HL-60 (cell line): Measurements from ENCODE around the gene TAS2R14.

ENCODE experiments used
- DNase-seq, 2 experiments: peaks; one replicate each; pipeline ENCODE4 v3.0.0-alpha.2; 2010 to 2020; ENCODE audit warnings: low read depth in 1 of 2, low spot score in 1 of 2
- H3K27ac ChIP-seq: fragments of 250-450 bp; sonication (Bioruptor Pico); replicated peaks from 2 replicates; pipeline ENCODE4 v1.5.1; 2020; ENCODE audit warnings: mild to moderate bottlenecking, moderate library complexity
- H3K27me3 ChIP-seq: fragments of 250-450 bp; sonication (Bioruptor Pico); 2 replicates; pipeline ENCODE4 v1.5.1; 2021; ENCODE audit warnings: mild to moderate bottlenecking, moderate library complexity; ENCODE audit not compliant: insufficient read depth, poor library complexity, severe bottlenecking
- H3K4me3 ChIP-seq: replicated peaks from 2 replicates; pipeline ENCODE4 v1.5.1; 2011; ENCODE audit warnings: mild to moderate bottlenecking, control low read depth, low read length; ENCODE audit not compliant: insufficient read depth
- GABPA ChIP-seq: IDR thresholded peaks from 2 replicates; pipeline ENCODE4 v1.6.1; 2012; ENCODE audit warnings: low read depth
- POLR2AphosphoS5 ChIP-seq: IDR thresholded peaks from 2 replicates; pipeline ENCODE4 v1.6.1; 2012; ENCODE audit warnings: low read depth
- SPI1 ChIP-seq: IDR thresholded peaks from 2 replicates; pipeline ENCODE4 v1.6.1; 2012; ENCODE audit warnings: low read depth, mild to moderate bottlenecking, borderline replicate concordance
- TF ChIP-seq, protein P1 (sequence below): IDR thresholded peaks from one replicate; pipeline ENCODE4 v1.5.1; 2011; ENCODE audit warnings: low read length, control low read depth, inconsistent platforms; ENCODE audit not compliant: insufficient read depth
- TF ChIP-seq, protein P2 (sequence below): IDR thresholded peaks from 2 replicates; pipeline ENCODE4 v1.6.1; 2012; ENCODE audit warnings: low read depth; ENCODE audit not compliant: insufficient replicate concordance

Gene TAS2R14

DNA sequence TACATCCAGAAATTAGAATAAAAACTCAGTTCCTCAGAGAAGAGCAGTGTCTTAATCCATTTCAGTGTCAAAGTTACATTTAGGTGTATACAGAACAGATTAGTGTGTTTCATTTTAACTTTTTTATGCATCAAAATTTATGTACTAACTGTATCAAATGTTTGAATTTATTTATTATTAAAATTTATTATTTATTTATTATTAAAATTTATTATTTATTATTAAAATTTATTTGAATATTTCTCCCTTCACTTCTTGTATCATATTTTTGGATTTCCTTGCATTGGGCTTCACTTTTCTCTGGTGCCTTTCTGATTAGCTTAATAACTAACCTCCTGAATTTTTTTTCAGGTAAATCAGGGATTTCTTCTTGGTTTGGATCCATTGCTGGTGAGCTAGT is 2.3 kb upstream of the TAS2R14 start:
- no peak overlapping the region for H3K4me3 ChIP-seq
- H3K27ac ChIP-seq, result no peak overlapping the region
- TF ChIP-seq POLR2AphosphoS5, result no peak
- TF ChIP-seq, protein P1, sequence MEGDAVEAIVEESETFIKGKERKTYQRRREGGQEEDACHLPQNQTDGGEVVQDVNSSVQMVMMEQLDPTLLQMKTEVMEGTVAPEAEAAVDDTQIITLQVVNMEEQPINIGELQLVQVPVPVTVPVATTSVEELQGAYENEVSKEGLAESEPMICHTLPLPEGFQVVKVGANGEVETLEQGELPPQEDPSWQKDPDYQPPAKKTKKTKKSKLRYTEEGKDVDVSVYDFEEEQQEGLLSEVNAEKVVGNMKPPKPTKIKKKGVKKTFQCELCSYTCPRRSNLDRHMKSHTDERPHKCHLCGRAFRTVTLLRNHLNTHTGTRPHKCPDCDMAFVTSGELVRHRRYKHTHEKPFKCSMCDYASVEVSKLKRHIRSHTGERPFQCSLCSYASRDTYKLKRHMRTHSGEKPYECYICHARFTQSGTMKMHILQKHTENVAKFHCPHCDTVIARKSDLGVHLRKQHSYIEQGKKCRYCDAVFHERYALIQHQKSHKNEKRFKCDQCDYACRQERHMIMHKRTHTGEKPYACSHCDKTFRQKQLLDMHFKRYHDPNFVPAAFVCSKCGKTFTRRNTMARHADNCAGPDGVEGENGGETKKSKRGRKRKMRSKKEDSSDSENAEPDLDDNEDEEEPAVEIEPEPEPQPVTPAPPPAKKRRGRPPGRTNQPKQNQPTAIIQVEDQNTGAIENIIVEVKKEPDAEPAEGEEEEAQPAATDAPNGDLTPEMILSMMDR, result no peak
- TF ChIP-seq SPI1, result no peak
- TF ChIP-seq, protein P2, sequence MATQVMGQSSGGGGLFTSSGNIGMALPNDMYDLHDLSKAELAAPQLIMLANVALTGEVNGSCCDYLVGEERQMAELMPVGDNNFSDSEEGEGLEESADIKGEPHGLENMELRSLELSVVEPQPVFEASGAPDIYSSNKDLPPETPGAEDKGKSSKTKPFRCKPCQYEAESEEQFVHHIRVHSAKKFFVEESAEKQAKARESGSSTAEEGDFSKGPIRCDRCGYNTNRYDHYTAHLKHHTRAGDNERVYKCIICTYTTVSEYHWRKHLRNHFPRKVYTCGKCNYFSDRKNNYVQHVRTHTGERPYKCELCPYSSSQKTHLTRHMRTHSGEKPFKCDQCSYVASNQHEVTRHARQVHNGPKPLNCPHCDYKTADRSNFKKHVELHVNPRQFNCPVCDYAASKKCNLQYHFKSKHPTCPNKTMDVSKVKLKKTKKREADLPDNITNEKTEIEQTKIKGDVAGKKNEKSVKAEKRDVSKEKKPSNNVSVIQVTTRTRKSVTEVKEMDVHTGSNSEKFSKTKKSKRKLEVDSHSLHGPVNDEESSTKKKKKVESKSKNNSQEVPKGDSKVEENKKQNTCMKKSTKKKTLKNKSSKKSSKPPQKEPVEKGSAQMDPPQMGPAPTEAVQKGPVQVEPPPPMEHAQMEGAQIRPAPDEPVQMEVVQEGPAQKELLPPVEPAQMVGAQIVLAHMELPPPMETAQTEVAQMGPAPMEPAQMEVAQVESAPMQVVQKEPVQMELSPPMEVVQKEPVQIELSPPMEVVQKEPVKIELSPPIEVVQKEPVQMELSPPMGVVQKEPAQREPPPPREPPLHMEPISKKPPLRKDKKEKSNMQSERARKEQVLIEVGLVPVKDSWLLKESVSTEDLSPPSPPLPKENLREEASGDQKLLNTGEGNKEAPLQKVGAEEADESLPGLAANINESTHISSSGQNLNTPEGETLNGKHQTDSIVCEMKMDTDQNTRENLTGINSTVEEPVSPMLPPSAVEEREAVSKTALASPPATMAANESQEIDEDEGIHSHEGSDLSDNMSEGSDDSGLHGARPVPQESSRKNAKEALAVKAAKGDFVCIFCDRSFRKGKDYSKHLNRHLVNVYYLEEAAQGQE, result no peak
- no peak for TF ChIP-seq GABPA

DNA sequence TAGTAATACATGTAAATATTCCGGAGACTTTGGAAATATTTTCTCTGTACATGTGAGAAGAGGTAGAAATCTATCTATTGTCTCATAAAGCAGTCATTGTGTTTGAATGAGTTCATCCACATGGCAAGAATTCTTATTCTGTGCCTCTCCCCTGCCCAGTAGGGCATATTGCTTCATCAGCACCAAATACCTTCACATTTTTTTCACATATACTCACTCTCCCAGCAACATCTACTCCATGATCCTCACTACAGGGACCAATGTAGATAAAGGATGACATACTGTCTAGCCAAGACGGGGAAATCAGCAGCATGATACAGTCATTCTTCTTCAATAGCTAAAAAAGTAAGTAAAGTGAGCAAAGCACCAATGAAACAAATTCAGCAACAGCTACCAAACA is 1.3 kb upstream of the TAS2R14 start:
- no peak for TF ChIP-seq POLR2AphosphoS5
- TF ChIP-seq, protein P2, result no peak
- TF ChIP-seq, protein P1, result no peak
- TF ChIP-seq GABPA, result no peak
- TF ChIP-seq SPI1, result no peak
- DNase-seq, result no peak

More for the DNA sequence above, 2.3 kb upstream of the TAS2R14 start:
- no peaks in the 10 kb centered on the region for H3K27me3 ChIP-seq
- no peak for DNase-seq

DNA sequence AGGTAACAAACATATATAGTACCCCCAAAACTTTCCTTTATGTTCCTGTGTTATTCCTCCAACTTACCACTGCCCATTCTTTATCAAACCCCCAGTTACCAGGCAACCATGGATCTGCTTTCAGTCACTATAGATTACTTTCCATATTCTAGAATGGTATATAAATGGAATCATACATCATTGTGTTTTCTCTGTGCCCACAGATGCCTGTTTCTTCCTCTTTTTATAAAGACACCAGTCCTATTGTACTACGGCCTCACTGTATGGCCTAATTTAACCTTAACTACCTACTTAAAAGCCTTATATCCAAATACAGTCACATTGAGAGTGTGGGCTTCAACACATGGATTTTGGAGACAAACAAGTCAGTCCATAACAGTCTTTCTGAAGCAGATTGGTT is 2.6 kb downstream of the TAS2R14 start:
- Histone ChIP-seq H3K27ac (no peak overlapping the region), H3K27me3 (no peaks in the 10 kb centered on the region), H3K4me3 (no peak overlapping the region)
- no peak for DNase-seq
- TF ChIP-seq, protein P2, result no peak
- TF ChIP-seq GABPA, result no peak
- TF ChIP-seq, protein P1, result no peak

More for the DNA sequence above, 1.3 kb upstream of the TAS2R14 start:
- H3K4me3 ChIP-seq, result no peak overlapping the region
- no peak overlapping the region for H3K27ac ChIP-seq
- no peaks in the 10 kb centered on the region for H3K27me3 ChIP-seq
